GM10248 (cell line): Measurements from ENCODE around the gene ZBTB26.
"Not testable (repeated sequence)": the region's sequence is repeated elsewhere in the genome, so short reads cannot be mapped to it uniquely, and the experiment has no call there.

Experiments
- CTCF ChIA-PET: fragments of 300-600 bp; sonication (Branson Sonifier 250); formaldehyde crosslinking; extraction: SDS; loops from one replicate; lab custom pipeline; 2021; ENCODE audit warnings: antibody characterized with exemption; lab: Yijun Ruan, JAX
- POLR2A ChIA-PET: fragments of 350-650 bp; sonication (Branson Sonifier 250); formaldehyde crosslinking; extraction: SDS; loops from one replicate; lab custom pipeline; 2020; ENCODE audit warnings: antibody characterized with exemption; lab: Yijun Ruan, JAX
- DNase-seq: peaks from one replicate; pipeline ENCODE4 v3.0.0; 2012; ENCODE audit errors: extremely low spot score
- CTCF ChIP-seq: IDR thresholded peaks from 2 replicates; pipeline ENCODE4 v1.5.1; 2012; ENCODE audit warnings: mild to moderate bottlenecking, low read depth; ENCODE audit errors: extremely low read depth, missing control alignments, control extremely low read depth

Gene ZBTB26

DNA sequence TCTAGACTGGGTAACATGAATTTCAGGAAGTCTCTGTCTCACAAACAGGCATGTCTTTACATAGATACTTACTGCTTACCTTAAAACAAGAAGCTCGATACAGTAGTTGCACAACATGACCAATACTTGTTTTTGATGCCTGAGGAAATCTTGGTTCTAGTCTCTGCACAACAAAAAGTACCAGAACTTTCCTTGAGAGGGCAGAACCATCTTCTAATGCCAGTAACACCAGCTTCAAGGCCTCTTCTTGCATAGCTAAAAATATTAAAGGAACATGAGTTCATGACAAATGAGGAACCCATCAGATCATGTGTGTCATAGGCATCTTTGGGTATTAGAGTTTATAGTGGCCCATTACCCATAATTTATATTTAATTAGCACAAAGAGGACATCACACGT, 48.2 kb downstream of the ZBTB26 start:
- ChIA-PET CTCF (interaction anchor here (1.0 to 1.1 kb wide), 3 partner anchors 9 to 23 kb away, joined by 3 read pairs; no protein-coding TSS in a partner anchor), POLR2A (no interaction called here)
- DNase-seq, result no peak
- TF ChIP-seq CTCF, result no peak

- TF ChIP-seq CTCF, result no peak
- ChIA-PET CTCF (interaction anchor here (3.4 kb wide), 1 partner anchor 17 kb away, joined by 10 read pairs; no protein-coding TSS in a partner anchor), POLR2A (no interaction called here)
- no peak for DNase-seq
Measured at GRCh38 chr9:122879443-122879842, 51.9 kb downstream of the ZBTB26 start.

DNA sequence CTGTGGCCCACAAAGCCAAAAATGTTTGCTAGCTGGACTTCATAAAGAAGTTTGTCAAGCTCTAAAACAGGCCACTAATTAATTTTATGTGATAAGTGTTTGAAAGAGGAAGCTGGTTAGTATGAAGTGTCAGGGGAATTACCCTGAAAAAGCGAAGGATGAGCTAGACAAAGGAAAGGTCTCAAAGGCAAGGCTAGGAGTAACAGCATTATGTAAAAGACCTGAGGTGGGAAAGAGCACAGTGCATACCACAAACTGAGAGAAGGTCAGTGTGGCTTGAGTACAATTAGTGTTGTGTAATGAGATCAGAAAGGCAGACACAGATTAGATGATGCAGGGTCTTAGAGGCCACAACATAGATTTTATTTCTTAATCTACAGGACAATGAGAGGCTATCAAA, 55.8 kb downstream of the ZBTB26 start:
- no peak for TF ChIP-seq CTCF
- ChIA-PET CTCF (interaction anchor here (0.9 to 1.3 kb wide), 5 partner anchors 14 to 112 kb away, joined by 3 to 4 read pairs (median 3); partner anchors contain the start of gene RABGAP1), POLR2A (interaction anchor here (0.5 to 0.6 kb wide), 2 partner anchors 42 to 505 kb away, joined by 3 to 4 read pairs; no protein-coding TSS in a partner anchor)
- peak; percentile 15 for DNase-seq

DNA sequence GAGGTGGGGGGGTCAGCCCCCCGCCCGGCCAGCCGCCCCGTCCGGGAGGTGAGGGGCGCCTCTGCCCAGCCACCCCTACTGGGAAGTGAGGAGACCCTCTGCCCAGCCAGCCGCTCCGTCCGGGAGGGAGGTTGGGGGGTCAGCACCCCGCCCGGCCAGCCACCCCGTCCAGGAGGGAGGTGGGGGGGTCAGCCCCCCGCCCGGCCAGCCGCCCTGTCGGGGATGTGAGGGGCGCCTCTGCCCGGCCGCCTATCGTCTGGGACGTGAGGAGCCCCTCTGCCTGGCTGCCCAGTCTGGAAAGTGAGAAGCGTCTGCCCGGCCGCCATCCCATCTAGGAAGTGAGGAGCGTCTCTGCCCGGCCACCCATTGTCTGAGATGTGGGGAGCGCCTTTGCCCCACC, 64.0 kb downstream of the ZBTB26 start:
- DNase-seq, POLR2A ChIA-PET, CTCF ChIA-PET: not testable (repeated sequence)

DNA sequence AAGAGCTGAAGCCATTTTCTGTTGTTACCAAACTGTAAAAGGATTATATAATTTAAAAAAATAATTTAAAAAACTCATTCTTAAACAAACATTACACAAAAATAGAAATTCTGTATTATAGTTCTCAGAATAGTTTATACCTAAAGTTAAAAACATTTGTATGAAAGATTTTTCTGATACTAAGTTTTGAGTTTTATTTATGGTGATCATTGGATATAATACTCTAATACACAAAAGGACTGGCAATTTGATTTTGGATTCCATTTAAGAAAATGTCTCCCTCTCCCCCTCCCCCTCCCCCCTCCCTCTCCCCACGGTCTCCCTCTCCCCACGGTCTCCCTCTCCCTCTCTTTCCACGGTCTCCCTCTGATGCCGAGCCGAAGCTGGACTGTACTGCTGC, 65.2 kb downstream of the ZBTB26 start:
- ChIA-PET CTCF (no interaction called here), POLR2A (no interaction called here)
- DNase-seq, result no peak
- TF ChIP-seq CTCF, result no peak
